Upper lobe of left lung (tissue), 4 donors: ENCODE results near the gene ACVRL1.

Experiments used
- CTCF ChIP-seq, 6 experiments: fragments of 450-650 bp in 4 of 6; fragments of 200-600 bp in 2 of 6; sonication (generic) in 2 of 6; IDR thresholded peaks; one replicate each; pipeline ENCODE4 v1.5.1; 2016 to 2019; ENCODE audit warnings: antibody characterized with exemption in 6 of 6
- POLR2AphosphoS5 ChIP-seq, 2 donors: sonication (generic); formaldehyde crosslinking; IDR thresholded peaks; one replicate each; pipeline ENCODE4 v1.5.1; 2017; ENCODE audit warnings: antibody characterized with exemption in 2 of 2

DNA sequence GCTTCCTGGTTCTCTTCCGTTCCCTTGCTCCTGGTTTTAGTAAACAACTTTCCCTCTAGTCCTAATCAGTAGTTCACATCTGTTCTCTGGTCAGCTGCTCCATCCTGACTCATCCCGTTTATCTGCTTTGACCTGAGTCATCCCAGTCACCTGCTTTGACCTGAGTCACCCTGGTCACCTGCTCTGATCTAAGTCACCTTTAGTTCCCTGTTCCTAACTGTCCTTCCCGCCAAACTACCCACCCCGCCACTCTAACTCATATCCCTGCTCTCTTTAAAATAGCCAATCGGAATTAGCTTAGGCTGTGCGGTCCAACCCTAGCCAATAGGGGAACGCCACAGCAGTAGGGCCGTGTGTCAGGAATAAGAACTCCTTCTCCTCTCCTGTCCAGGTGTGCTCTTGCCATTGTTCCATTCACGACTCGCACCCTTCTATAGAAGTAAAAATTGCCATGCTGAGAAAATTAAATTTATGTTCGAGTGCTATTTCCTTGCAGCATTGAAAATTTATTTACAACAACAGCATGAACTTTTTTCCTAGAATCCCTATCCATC is 22.6 kb upstream of the ACVRL1 start:
- no peak for TF ChIP-seq CTCF (IDR thresholded peaks at IDR 0.05)
- peak in 1 of 2 donors; percentile 40 for TF ChIP-seq POLR2AphosphoS5 (IDR thresholded peaks at IDR 0.05)
